Psoas muscle (tissue), 8 donors: Measurements from ENCODE around the gene SENP7. TPM values are rescaled to one million over a fixed set of nuclear protein-coding genes. Genes with fewer than 3 reads are reported as not detected.

Experiments
- ATAC-seq, 4 donors: fragments of 200-7000 bp; cut with Tn5 transposase; one replicate each; pipeline ENCODE4 v1.9.1; 2020; ENCODE audit warnings: moderate library complexity in 3 of 4, mild to moderate bottlenecking in 2 of 4
- DNase-seq, 2 donors: peaks; one replicate each; pipeline ENCODE4 v3.0.0-alpha.2; 2020
- H3K27ac ChIP-seq: fragments of 200-600 bp; one replicate; pipeline ENCODE4 v1.8.0; 2022
- H3K27me3 ChIP-seq, 3 donors: fragments of 200-600 bp in 1 of 3; one replicate each; pipeline versions ENCODE4 v1.6.1 to v1.8.0; 2013 to 2022; ENCODE audit warnings: low read length in 2 of 3, mild to moderate bottlenecking in 2 of 3, moderate library complexity in 1 of 3; ENCODE audit not compliant: insufficient read depth in 3 of 3
- H3K36me3 ChIP-seq, 2 donors: fragments of 200-600 bp in 1 of 2; one replicate each; pipeline versions ENCODE4 v1.6.1 to v1.8.0; 2013 to 2022; ENCODE audit warnings: low read depth in 1 of 2, mild to moderate bottlenecking in 1 of 2, moderate library complexity in 1 of 2; ENCODE audit not compliant: insufficient read depth in 1 of 2
- H3K4me1 ChIP-seq: fragments of 200-600 bp; one replicate; pipeline ENCODE4 v1.8.0; 2022
- H3K4me3 ChIP-seq: fragments of 200-600 bp; one replicate; pipeline ENCODE4 v1.8.0; 2022; ENCODE audit warnings: mild to moderate bottlenecking
- H3K9me3 ChIP-seq: fragments of 200-600 bp; one replicate; pipeline ENCODE4 v1.8.0; 2022
- CTCF ChIP-seq: fragments of 200-600 bp; IDR thresholded peaks from one replicate; pipeline ENCODE4 v1.8.0; 2022; ENCODE audit warnings: antibody characterized with exemption
- WGBS, 3 donors: extraction: QIAGEN DNeasy Blood & Tissue Kit; methylation state at CpG; one replicate each; pipeline versions ENCODE4 v1.1.6 to v1.1.7; 2013; 5-methylcytosine and 5-hydroxymethylcytosine counted together
- intact Hi-C, 2 donors: fragments of 100-400 bp; cut with DNase I; formaldehyde crosslinking; loops; one replicate each; pipeline versions ENCODE4 v1.11.0 to v1.14.2; 2022
- polyA plus RNA-seq, 3 donors: library from polyadenylated mRNA; stranded (reverse); fragments of 200-250 nt; gene quantifications; one replicate each; pipeline ENCODE4 v1.2.3, GENCODE V29; 2013
- total RNA-seq, 4 donors: library from RNA; stranded (reverse); fragmentation: NEBNext Ultra II Directional in 2 of 4; extraction: Animal tissue kit (Norgen Biotek cat#: 25700) in 2 of 4; gene quantifications; one replicate each; pipeline versions ENCODE4 v1.2.1 to v1.2.4, GENCODE V29; 2021 to 2023
- donor health status: healthy with polysubstance abuse.
- donor health status: DM: no; HTN: no; CAD: no; lungs with moderate emphysema.
- donor health status: Bipolar disorder and iron deficiency.
- donor health status: healthy.
- donor health status: DM: yes; HTN: yes; CAD: no.
- donor health status: DM: no; HTN: no; CAD: no.
- donor health status: DM: no; HTN: no; CAD: no.
- donor health status: DM: yes; HTN: yes; CAD: no.

Gene SENP7
- total and polyA plus RNA-seq, 7 donors = 4.2 to 8.7 (median 7.7) TPM

- 92 to 100% (median 94%) methylated on average over 1 of the region's 1 CpG for WGBS, 3 donors
- TF ChIP-seq CTCF = no peak
- H3K4me3 ChIP-seq = no peak overlapping the region
- H3K4me1 ChIP-seq = peaks cover 2% of the 10 kb centered on the region
- no peaks in the 10 kb centered on the region for H3K9me3 ChIP-seq
- H3K36me3 ChIP-seq = no peaks in the 10 kb centered on the region
- H3K27me3 ChIP-seq = no peaks in the 10 kb centered on the region
- intact Hi-C loops = no loop called here
- no peak overlapping the region for H3K27ac ChIP-seq
- ATAC-seq = no peak
- no peak for DNase-seq
Observed at GRCh38 chr3:101536266-101536665, 23.3 kb upstream of the SENP7 start.

- Histone ChIP-seq H3K4me1 (peaks cover 2% of the 10 kb centered on the region), H3K9me3 (no peaks in the 10 kb centered on the region), H3K4me3 (no peak overlapping the region), H3K27me3 (no peaks in the 10 kb centered on the region), H3K27ac (no peak overlapping the region), H3K36me3 (no peaks in the 10 kb centered on the region)
- no peak for TF ChIP-seq CTCF
- no peak for ATAC-seq
- 74 to 82% (median 79%) methylated on average over 5 of the region's 5 CpGs for WGBS, 3 donors
- DNase-seq = no peak
- intact Hi-C loops = no loop called here
Observed at GRCh38 chr3:101535221-101535620, 22.2 kb upstream of the SENP7 start.

GRCh38 chr3:101533603-101533968 lies 20.6 kb upstream of the SENP7 start:
- ATAC-seq = peak in 1 of 4 donors; percentile 24
- no peak overlapping the region for H3K27ac ChIP-seq

GRCh38 chr3:101532783-101533602 lies 20.0 kb upstream of the SENP7 start:
- ATAC-seq (peak in 2 of 4 donors; percentile 56 to 66), DNase-seq (no peak)
- Histone ChIP-seq H3K4me1 (peaks cover 2% of the 10 kb centered on the region), H3K27ac (no peak overlapping the region), H3K27me3 (no peaks in the 10 kb centered on the region), H3K4me3 (no peak overlapping the region), H3K36me3 (no peaks in the 10 kb centered on the region), H3K9me3 (no peaks in the 10 kb centered on the region)
- no peak for TF ChIP-seq CTCF
- WGBS, 3 donors = 63 to 70% (median 63%) methylated on average over 9 of the region's 9 CpGs
- intact Hi-C loops = no loop called here

More at GRCh38 chr3:101533603-101533968, 20.6 kb upstream of the SENP7 start:
- TF ChIP-seq CTCF = no peak
- Histone ChIP-seq H3K27me3 (no peaks in the 10 kb centered on the region), H3K4me3 (no peak overlapping the region), H3K9me3 (no peaks in the 10 kb centered on the region), H3K4me1 (peaks cover 2% of the 10 kb centered on the region), H3K36me3 (no peaks in the 10 kb centered on the region)
- DNase-seq = no peak
- intact Hi-C loops = no loop called here
- 20 to 42% (median 38%) methylated on average over 1 of the region's 1 CpG for WGBS, 3 donors
